Type B pancreatic cell (in vitro differentiated cells): Measurements from ENCODE around the gene LAMC3. TPM values are rescaled to one million over a fixed set of nuclear protein-coding genes. Genes with fewer than 3 reads are reported as not detected.

Experiments
- DNase-seq: peaks from one replicate; pipeline ENCODE4 v3.0.0; 2021; ENCODE audit warnings: mixed read lengths; ENCODE audit not compliant: unreplicated experiment; ENCODE audit errors: extremely low spot score
- H3K27ac Mint-ChIP-seq: 2 replicates; pipeline ENCODE4 v1.8.0; 2021; ENCODE audit warnings: mild to moderate bottlenecking, mixed read lengths
- H3K27me3 Mint-ChIP-seq: 2 replicates; pipeline ENCODE4 v1.8.0; 2021; ENCODE audit warnings: mixed read lengths
- H3K36me3 Mint-ChIP-seq: 2 replicates; pipeline ENCODE4 v1.8.0; 2021; ENCODE audit warnings: mixed read lengths
- H3K4me1 Mint-ChIP-seq: one replicate; pipeline ENCODE4 v1.8.0; 2021; ENCODE audit warnings: mixed read lengths; ENCODE audit not compliant: unreplicated experiment
- H3K4me3 Mint-ChIP-seq: 2 replicates; pipeline ENCODE4 v1.8.0; 2021; ENCODE audit warnings: mild to moderate bottlenecking, mixed read lengths
- H3K9me3 Mint-ChIP-seq: 2 replicates; pipeline ENCODE4 v1.8.0; 2021; ENCODE audit warnings: mixed read lengths
- CTCF ChIP-seq: fragments of 200-600 bp; sonication (generic); conservative IDR thresholded peaks from 2 replicates; pipeline ENCODE4 v1.5.0; 2021; ENCODE audit warnings: antibody characterized with exemption, mild to moderate bottlenecking
- total RNA-seq: library from RNA; stranded (reverse); gene quantifications from 2 replicates; pipeline ENCODE4 v1.2.1, GENCODE V29; 2021; ENCODE audit warnings: low replicate concordance

The LAMC3 gene
- total RNA-seq, 1 donor from 2014 or later = 7.2 TPM

- DNase-seq = no peak
- Mint-ChIP-seq H3K36me3 (no peaks in the 10 kb centered on the region), H3K4me1 (peaks cover under 1% of the 10 kb centered on the region), H3K4me3 (no peak overlapping the region), H3K27ac (no peak overlapping the region), H3K27me3 (peaks cover 12% of the 10 kb centered on the region), H3K9me3 (no peaks in the 10 kb centered on the region)
- no peak for TF ChIP-seq CTCF
Observed at GRCh38 chr9:131043087-131043486, 34.1 kb downstream of the LAMC3 start.

GRCh38 chr9:131043646-131044045 lies 34.7 kb downstream of the LAMC3 start:
- no peak overlapping the region for H3K4me3 Mint-ChIP-seq
- no peaks in the 10 kb centered on the region for H3K4me1 Mint-ChIP-seq
- no peaks in the 10 kb centered on the region for H3K9me3 Mint-ChIP-seq
- H3K36me3 Mint-ChIP-seq = no peaks in the 10 kb centered on the region
- peaks cover 9% of the 10 kb centered on the region for H3K27me3 Mint-ChIP-seq
- no peak overlapping the region for H3K27ac Mint-ChIP-seq
- no peak for DNase-seq
- no peak for TF ChIP-seq CTCF

- Mint-ChIP-seq H3K27ac (no peak overlapping the region), H3K9me3 (no peaks in the 10 kb centered on the region), H3K36me3 (no peaks in the 10 kb centered on the region), H3K27me3 (peaks cover 4% of the 10 kb centered on the region), H3K4me1 (no peaks in the 10 kb centered on the region), H3K4me3 (no peak overlapping the region)
- no peak for DNase-seq
- no peak for TF ChIP-seq CTCF
Observed at GRCh38 chr9:131045300-131046092, 36.5 kb downstream of the LAMC3 start.

GRCh38 chr9:131046093-131046380 lies 37.1 kb downstream of the LAMC3 start:
- H3K4me1 Mint-ChIP-seq = no peaks in the 10 kb centered on the region
- H3K36me3 Mint-ChIP-seq = no peaks in the 10 kb centered on the region
- H3K9me3 Mint-ChIP-seq = no peaks in the 10 kb centered on the region
- no peak overlapping the region for H3K4me3 Mint-ChIP-seq
- H3K27me3 Mint-ChIP-seq = no peaks in the 10 kb centered on the region
- no peak for DNase-seq
- no peak overlapping the region for H3K27ac Mint-ChIP-seq
- TF ChIP-seq CTCF = no peak

- H3K9me3 Mint-ChIP-seq = no peaks in the 10 kb centered on the region
- no peaks in the 10 kb centered on the region for H3K36me3 Mint-ChIP-seq
- H3K4me1 Mint-ChIP-seq = no peaks in the 10 kb centered on the region
- no peak overlapping the region for H3K4me3 Mint-ChIP-seq
- no peaks in the 10 kb centered on the region for H3K27me3 Mint-ChIP-seq
- no peak overlapping the region for H3K27ac Mint-ChIP-seq
- peak; percentile 97 for TF ChIP-seq CTCF
- no peak for DNase-seq
Observed at GRCh38 chr9:131046581-131047202, 37.7 kb downstream of the LAMC3 start.
